WTC11 (cell line): ENCODE results near the gene FUT8. TPM values are rescaled to one million over a fixed set of nuclear protein-coding genes. Genes with fewer than 3 reads are reported as not detected.

Source experiments
- ATAC-seq: fragments of 200-7000 bp; cut with Tn5 transposase; 2 replicates; pipeline ENCODE4 v1.10.0; 2021; ENCODE audit warnings: mild to moderate bottlenecking, moderate library complexity
- CTCF ChIA-PET: fragments of 300-600 bp; sonication (Branson Sonifier 250); formaldehyde crosslinking; loops from one replicate; lab custom pipeline; 2021; ENCODE audit warnings: antibody characterized with exemption; lab: Charles Lee
- POLR2A ChIA-PET: fragments of 350-600 bp; sonication (Branson Sonifier 250); formaldehyde crosslinking; loops from one replicate; lab custom pipeline; 2021; ENCODE audit warnings: antibody characterized with exemption; lab: Charles Lee
- DNase-seq: peaks from one replicate; pipeline ENCODE4 v3.0.0; 2021; ENCODE audit warnings: low spot score
- H3K27ac Mint-ChIP-seq: 2 replicates; pipeline ENCODE4 v1.8.0; 2021; ENCODE audit warnings: mixed read lengths
- H3K27me3 Mint-ChIP-seq: 2 replicates; pipeline ENCODE4 v1.8.0; 2021; ENCODE audit warnings: low read depth, mild to moderate bottlenecking, moderate library complexity, mixed read lengths
- H3K36me3 Mint-ChIP-seq: 2 replicates; pipeline ENCODE4 v1.8.0; 2021; ENCODE audit warnings: mixed read lengths
- H3K4me1 Mint-ChIP-seq: 2 replicates; pipeline ENCODE4 v1.8.0; 2022; ENCODE audit warnings: mixed read lengths
- H3K4me3 Mint-ChIP-seq: 2 replicates; pipeline ENCODE4 v1.8.0; 2021; ENCODE audit warnings: mild to moderate bottlenecking, moderate library complexity, mixed read lengths
- H3K9me3 Mint-ChIP-seq: 2 replicates; pipeline ENCODE4 v1.8.0; 2021; ENCODE audit warnings: mixed read lengths
- ATF1 ChIP-seq: sonication (generic); formaldehyde crosslinking; IDR thresholded peaks from 2 replicates; pipeline ENCODE4 v1.8.1; 2023; ENCODE audit warnings: mild to moderate bottlenecking, moderate library complexity, missing genetic modification reagents
- CREM ChIP-seq: sonication (generic); formaldehyde crosslinking; IDR thresholded peaks from 2 replicates; pipeline ENCODE4 v1.8.1; 2022; ENCODE audit warnings: mild to moderate bottlenecking, missing genetic modification reagents, moderate library complexity
- E2F1 ChIP-seq: sonication (generic); formaldehyde crosslinking; IDR thresholded peaks from 2 replicates; pipeline ENCODE4 v1.8.0; 2022; ENCODE audit warnings: mild to moderate bottlenecking, missing genetic modification reagents
- ELF4 ChIP-seq: sonication (generic); formaldehyde crosslinking; IDR thresholded peaks from 2 replicates; pipeline ENCODE4 v1.8.1; 2022; ENCODE audit warnings: low read depth, mild to moderate bottlenecking, moderate library complexity, missing genetic modification reagents
- EMX1 ChIP-seq: fragments of 250-450 bp; sonication (Bioruptor Pico); IDR thresholded peaks from 2 replicates; pipeline ENCODE4 v1.8.0; 2021; ENCODE audit warnings: mild to moderate bottlenecking
- GTF2I ChIP-seq: fragments of 250-450 bp; sonication (Bioruptor Pico); conservative IDR thresholded peaks from 2 replicates; pipeline ENCODE4 v1.4.0; 2021; ENCODE audit warnings: mild to moderate bottlenecking
- HMGA2 ChIP-seq: fragments of 250-450 bp; sonication (Bioruptor Pico); IDR thresholded peaks from 2 replicates; pipeline ENCODE4 v1.4.0; 2021; ENCODE audit warnings: mild to moderate bottlenecking, moderate library complexity
- NFE2L1 ChIP-seq: sonication (generic); formaldehyde crosslinking; IDR thresholded peaks from 2 replicates; pipeline ENCODE4 v1.8.1; 2023; ENCODE audit warnings: missing genetic modification reagents
- NFYB ChIP-seq: sonication (generic); formaldehyde crosslinking; conservative IDR thresholded peaks from 2 replicates; pipeline ENCODE4 v1.8.0; 2022; ENCODE audit warnings: low read depth, missing genetic modification reagents
- SMAD3 ChIP-seq: sonication (generic); formaldehyde crosslinking; IDR thresholded peaks from 2 replicates; pipeline ENCODE4 v1.8.0; 2022; ENCODE audit warnings: missing genetic modification reagents, mild to moderate bottlenecking, borderline replicate concordance
- SOX15 ChIP-seq: fragments of 250-450 bp; sonication (Bioruptor Pico); IDR thresholded peaks from 2 replicates; pipeline ENCODE4 v1.9.0; 2021; ENCODE audit warnings: mild to moderate bottlenecking
- ZBTB21 ChIP-seq: sonication (generic); formaldehyde crosslinking; IDR thresholded peaks from 2 replicates; pipeline ENCODE4 v1.8.1; 2023; ENCODE audit warnings: mild to moderate bottlenecking, missing genetic modification reagents, borderline replicate concordance
- ZNF219 ChIP-seq: sonication (generic); formaldehyde crosslinking; IDR thresholded peaks from 2 replicates; pipeline ENCODE4 v1.8.0; 2023; ENCODE audit warnings: missing genetic modification reagents, mild to moderate bottlenecking, borderline replicate concordance
- ZNF423 ChIP-seq: fragments of 250-450 bp; sonication (Bioruptor Pico); IDR thresholded peaks from 2 replicates; pipeline ENCODE4 v2.1.2; 2022; ENCODE audit warnings: mild to moderate bottlenecking, moderate library complexity
- ZNF425 ChIP-seq: fragments of 250-450 bp; sonication (Bioruptor Pico); conservative IDR thresholded peaks from 2 replicates; pipeline ENCODE4 v1.9.0; 2021; ENCODE audit warnings: mild to moderate bottlenecking
- total RNA-seq: library from RNA; stranded (reverse); gene quantifications from 3 replicates; pipeline ENCODE4 v1.2.3, GENCODE V29; 2021
- TF ChIP-seq, protein P1 (sequence below): sonication (generic); formaldehyde crosslinking; IDR thresholded peaks from 2 replicates; pipeline ENCODE4 v1.8.1; 2023; ENCODE audit warnings: mild to moderate bottlenecking, missing genetic modification reagents, borderline replicate concordance
- TF ChIP-seq, protein P2 (sequence below): fragments of 250-450 bp; sonication (Bioruptor Pico); IDR thresholded peaks from 2 replicates; pipeline ENCODE4 v1.9.0; 2021; ENCODE audit warnings: mild to moderate bottlenecking
- TF ChIP-seq, protein P3 (sequence below): sonication (generic); formaldehyde crosslinking; IDR thresholded peaks from 2 replicates; pipeline ENCODE4 v1.8.1; 2023; ENCODE audit warnings: mild to moderate bottlenecking, missing genetic modification reagents
- TF ChIP-seq, protein P4 (sequence below): sonication (generic); formaldehyde crosslinking; conservative IDR thresholded peaks from 2 replicates; pipeline ENCODE4 v1.8.1; 2022; ENCODE audit warnings: mild to moderate bottlenecking, missing genetic modification reagents
- TF ChIP-seq, protein P5 (sequence below): sonication (generic); formaldehyde crosslinking; IDR thresholded peaks from 2 replicates; pipeline ENCODE4 v1.8.0; 2022; ENCODE audit warnings: mild to moderate bottlenecking, missing genetic modification reagents

Gene FUT8
- total RNA-seq, 1 experiment from 2014 or later, result 37.9 TPM

DNA sequence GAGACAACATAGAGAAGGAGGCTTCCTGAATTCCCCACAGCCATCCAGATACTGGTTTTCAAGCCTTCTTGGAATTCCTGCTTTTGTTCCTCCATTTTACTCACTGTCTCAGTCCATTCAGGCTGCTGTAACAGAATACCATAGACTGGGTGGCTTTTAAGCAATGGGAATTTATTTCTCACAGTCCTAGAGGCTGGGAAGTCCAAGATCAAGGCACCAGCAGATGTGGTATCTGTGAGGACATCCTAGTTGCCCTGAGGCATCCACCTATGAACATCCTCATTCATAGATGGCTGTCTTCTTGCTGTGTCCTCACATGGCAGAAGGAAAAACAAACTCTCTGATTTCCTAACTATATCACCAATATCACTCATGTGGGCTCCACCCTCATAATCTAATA lies 374.9 kb downstream of the FUT8 start:
- ATAC-seq (no peak), DNase-seq (no peak)
- Mint-ChIP-seq H3K9me3 (no peaks in the 10 kb centered on the region), H3K36me3 (no peaks in the 10 kb centered on the region), H3K4me1 (peaks cover 10% of the 10 kb centered on the region), H3K27ac (no peak overlapping the region), H3K27me3 (no peaks in the 10 kb centered on the region), H3K4me3 (no peak overlapping the region)
- TF ChIP-seq, protein P1, sequence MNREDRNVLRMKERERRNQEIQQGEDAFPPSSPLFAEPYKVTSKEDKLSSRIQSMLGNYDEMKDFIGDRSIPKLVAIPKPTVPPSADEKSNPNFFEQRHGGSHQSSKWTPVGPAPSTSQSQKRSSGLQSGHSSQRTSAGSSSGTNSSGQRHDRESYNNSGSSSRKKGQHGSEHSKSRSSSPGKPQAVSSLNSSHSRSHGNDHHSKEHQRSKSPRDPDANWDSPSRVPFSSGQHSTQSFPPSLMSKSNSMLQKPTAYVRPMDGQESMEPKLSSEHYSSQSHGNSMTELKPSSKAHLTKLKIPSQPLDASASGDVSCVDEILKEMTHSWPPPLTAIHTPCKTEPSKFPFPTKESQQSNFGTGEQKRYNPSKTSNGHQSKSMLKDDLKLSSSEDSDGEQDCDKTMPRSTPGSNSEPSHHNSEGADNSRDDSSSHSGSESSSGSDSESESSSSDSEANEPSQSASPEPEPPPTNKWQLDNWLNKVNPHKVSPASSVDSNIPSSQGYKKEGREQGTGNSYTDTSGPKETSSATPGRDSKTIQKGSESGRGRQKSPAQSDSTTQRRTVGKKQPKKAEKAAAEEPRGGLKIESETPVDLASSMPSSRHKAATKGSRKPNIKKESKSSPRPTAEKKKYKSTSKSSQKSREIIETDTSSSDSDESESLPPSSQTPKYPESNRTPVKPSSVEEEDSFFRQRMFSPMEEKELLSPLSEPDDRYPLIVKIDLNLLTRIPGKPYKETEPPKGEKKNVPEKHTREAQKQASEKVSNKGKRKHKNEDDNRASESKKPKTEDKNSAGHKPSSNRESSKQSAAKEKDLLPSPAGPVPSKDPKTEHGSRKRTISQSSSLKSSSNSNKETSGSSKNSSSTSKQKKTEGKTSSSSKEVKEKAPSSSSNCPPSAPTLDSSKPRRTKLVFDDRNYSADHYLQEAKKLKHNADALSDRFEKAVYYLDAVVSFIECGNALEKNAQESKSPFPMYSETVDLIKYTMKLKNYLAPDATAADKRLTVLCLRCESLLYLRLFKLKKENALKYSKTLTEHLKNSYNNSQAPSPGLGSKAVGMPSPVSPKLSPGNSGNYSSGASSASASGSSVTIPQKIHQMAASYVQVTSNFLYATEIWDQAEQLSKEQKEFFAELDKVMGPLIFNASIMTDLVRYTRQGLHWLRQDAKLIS (CRISPR knock-in tag), result no peak
- no peak for TF ChIP-seq ELF4 (CRISPR knock-in tag)
- no peak for TF ChIP-seq NFE2L1 (CRISPR knock-in tag)
- TF ChIP-seq E2F1, result no peak
- TF ChIP-seq ATF1, result no peak
- TF ChIP-seq ZNF423, result no peak
- no peak for TF ChIP-seq HMGA2 (CRISPR knock-in tag)
- TF ChIP-seq, protein P2, sequence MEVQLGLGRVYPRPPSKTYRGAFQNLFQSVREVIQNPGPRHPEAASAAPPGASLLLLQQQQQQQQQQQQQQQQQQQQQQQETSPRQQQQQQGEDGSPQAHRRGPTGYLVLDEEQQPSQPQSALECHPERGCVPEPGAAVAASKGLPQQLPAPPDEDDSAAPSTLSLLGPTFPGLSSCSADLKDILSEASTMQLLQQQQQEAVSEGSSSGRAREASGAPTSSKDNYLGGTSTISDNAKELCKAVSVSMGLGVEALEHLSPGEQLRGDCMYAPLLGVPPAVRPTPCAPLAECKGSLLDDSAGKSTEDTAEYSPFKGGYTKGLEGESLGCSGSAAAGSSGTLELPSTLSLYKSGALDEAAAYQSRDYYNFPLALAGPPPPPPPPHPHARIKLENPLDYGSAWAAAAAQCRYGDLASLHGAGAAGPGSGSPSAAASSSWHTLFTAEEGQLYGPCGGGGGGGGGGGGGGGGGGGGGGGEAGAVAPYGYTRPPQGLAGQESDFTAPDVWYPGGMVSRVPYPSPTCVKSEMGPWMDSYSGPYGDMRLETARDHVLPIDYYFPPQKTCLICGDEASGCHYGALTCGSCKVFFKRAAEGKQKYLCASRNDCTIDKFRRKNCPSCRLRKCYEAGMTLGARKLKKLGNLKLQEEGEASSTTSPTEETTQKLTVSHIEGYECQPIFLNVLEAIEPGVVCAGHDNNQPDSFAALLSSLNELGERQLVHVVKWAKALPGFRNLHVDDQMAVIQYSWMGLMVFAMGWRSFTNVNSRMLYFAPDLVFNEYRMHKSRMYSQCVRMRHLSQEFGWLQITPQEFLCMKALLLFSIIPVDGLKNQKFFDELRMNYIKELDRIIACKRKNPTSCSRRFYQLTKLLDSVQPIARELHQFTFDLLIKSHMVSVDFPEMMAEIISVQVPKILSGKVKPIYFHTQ, result no peak
- no peak for TF ChIP-seq ZNF219 (CRISPR knock-in tag)
- no peak for TF ChIP-seq ZNF425 (CRISPR knock-in tag)
- TF ChIP-seq, protein P3, sequence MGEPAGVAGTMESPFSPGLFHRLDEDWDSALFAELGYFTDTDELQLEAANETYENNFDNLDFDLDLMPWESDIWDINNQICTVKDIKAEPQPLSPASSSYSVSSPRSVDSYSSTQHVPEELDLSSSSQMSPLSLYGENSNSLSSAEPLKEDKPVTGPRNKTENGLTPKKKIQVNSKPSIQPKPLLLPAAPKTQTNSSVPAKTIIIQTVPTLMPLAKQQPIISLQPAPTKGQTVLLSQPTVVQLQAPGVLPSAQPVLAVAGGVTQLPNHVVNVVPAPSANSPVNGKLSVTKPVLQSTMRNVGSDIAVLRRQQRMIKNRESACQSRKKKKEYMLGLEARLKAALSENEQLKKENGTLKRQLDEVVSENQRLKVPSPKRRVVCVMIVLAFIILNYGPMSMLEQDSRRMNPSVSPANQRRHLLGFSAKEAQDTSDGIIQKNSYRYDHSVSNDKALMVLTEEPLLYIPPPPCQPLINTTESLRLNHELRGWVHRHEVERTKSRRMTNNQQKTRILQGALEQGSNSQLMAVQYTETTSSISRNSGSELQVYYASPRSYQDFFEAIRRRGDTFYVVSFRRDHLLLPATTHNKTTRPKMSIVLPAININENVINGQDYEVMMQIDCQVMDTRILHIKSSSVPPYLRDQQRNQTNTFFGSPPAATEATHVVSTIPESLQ (CRISPR knock-in tag), result no peak
- TF ChIP-seq, protein P4, sequence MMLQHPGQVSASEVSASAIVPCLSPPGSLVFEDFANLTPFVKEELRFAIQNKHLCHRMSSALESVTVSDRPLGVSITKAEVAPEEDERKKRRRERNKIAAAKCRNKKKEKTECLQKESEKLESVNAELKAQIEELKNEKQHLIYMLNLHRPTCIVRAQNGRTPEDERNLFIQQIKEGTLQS (CRISPR knock-in tag), result no peak
- CTCF ChIA-PET, result no interaction called here
- POLR2A ChIA-PET, result no interaction called here

DNA sequence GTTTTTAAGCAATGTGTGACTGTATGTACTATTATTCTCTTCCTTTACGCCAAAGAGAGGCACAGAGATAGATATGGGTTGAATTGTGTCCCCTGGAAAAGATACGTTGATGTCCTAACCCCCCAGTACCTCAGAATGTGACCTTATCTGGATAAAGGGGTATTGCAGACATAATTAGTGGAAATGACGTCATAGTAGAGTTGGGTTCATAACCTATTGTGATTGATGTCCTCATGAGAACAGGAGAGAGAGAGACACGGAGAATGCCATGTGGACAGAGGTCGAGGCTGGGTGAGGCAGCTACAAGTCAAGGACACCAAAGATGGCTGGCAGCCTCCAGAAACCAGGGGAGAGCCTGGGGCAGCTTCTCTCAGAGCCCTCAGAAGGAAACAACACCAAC lies 376.3 kb downstream of the FUT8 start:
- POLR2A ChIA-PET, result no interaction called here
- Mint-ChIP-seq H3K9me3 (no peaks in the 10 kb centered on the region), H3K36me3 (no peaks in the 10 kb centered on the region), H3K4me1 (peaks cover 2% of the 10 kb centered on the region), H3K27ac (no peak overlapping the region), H3K4me3 (no peak overlapping the region), H3K27me3 (no peaks in the 10 kb centered on the region)
- CTCF ChIA-PET, result no interaction called here
- no peak for ATAC-seq
- no peak for DNase-seq
- TF ChIP-seq, protein P3 (CRISPR knock-in tag), result no peak
- TF ChIP-seq EMX1 (CRISPR knock-in tag), result no peak
- TF ChIP-seq ZBTB21 (CRISPR knock-in tag), result no peak
- TF ChIP-seq SMAD3 (CRISPR knock-in tag), result no peak
- TF ChIP-seq NFYB (CRISPR knock-in tag), result no peak
- TF ChIP-seq CREM (CRISPR knock-in tag), result no peak
- TF ChIP-seq, protein P5, sequence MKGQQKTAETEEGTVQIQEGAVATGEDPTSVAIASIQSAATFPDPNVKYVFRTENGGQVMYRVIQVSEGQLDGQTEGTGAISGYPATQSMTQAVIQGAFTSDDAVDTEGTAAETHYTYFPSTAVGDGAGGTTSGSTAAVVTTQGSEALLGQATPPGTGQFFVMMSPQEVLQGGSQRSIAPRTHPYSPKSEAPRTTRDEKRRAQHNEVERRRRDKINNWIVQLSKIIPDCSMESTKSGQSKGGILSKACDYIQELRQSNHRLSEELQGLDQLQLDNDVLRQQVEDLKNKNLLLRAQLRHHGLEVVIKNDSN, result no peak
- no peak for TF ChIP-seq SOX15 (CRISPR knock-in tag)
- no peak for TF ChIP-seq GTF2I (CRISPR knock-in tag)
